Muscle of back (tissue), 11 donors: ENCODE results near the gene CDH2. TPM values are rescaled to one million over a fixed set of nuclear protein-coding genes. Genes with fewer than 3 reads are reported as not detected.
"Not testable (repeated sequence)": the region's sequence is repeated elsewhere in the genome, so short reads cannot be mapped to it uniquely, and the experiment has no call there.

Experiments
- DNase-seq, 3 donors: peaks; one replicate each; pipeline versions ENCODE4 v3.0.0 to v3.0.0-alpha.2; 2013
- polyA plus RNA-seq, 10 donors: library from polyadenylated mRNA; unstranded; fragments of 120-200 nt; gene quantifications; one replicate each; pipeline ENCODE4 v1.2.1, GENCODE V29; 2013; ENCODE audit not compliant: insufficient read length in 10 of 10

Gene CDH2
- polyA plus RNA-seq, 10 donors = 3.9 to 8.4 (median 6.3) TPM

GRCh38 chr18:27921904-27922751, 254.8 kb downstream of the CDH2 start:
- DNase-seq = peak in 2 of 3 donors; percentile 9 to 86

DNA sequence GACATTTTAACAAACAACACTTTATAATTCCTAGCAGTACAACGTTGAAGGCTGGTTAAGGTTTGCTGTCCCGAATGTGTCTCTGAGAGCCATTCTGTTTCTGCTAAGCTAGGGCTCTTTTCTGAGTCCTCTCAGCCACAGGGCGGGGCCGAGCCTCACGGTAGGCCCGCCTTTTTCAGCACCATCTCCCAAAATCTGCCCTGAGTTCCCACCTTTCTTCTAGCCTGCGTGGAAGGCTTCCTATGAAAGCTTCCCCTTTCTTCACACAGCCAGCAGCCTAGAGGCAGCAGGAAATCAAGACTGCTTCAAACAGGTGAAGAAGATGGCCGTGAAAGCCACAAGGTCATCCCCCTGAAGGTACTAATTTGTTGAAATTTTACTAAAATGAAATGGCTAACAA, 255.5 kb downstream of the CDH2 start:
- DNase-seq = no peak

DNA sequence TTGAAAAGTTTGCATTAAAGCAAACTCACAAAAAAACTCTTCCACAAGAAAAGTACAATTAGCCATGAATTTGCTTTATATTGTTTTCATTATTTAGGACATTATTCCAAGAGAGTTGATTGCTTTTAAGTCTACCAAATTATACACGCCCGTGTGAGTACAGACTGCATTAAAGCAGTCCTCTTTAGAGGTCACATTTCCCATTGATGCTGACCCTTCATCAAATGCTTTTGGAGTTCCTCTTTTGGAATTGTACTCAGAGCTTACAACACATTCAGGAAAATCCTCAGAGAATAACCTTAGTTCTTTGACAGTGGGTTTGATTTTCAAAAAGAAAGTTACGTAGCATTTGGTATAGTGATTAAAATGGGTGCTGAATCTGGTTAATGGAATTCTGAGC, 256.1 kb downstream of the CDH2 start:
- DNase-seq = no peak

- not testable (repeated sequence) for DNase-seq
These were observed 270.7 kb downstream of the CDH2 start for GRCh38 chr18:27906189-27906588.

DNA sequence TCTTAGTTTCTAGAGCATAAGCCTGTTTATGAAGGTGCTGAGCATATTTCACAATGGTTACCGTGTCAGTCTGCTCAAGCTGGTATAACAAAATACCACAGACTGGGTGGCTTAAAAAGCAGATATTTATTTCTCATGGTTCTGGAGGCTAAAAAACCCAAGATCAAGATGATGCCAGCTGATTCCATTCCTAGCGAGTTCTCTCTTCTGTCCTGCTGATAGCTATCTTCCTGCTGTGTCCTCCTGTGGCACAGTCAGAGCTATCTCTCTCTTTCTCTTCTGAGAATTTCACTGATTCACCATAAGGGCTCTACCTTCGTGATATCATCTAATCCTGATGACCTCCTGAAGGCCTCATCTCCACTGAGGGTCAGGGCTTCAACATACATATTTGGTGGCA, 273.0 kb downstream of the CDH2 start:
- DNase-seq = no peak

DNA sequence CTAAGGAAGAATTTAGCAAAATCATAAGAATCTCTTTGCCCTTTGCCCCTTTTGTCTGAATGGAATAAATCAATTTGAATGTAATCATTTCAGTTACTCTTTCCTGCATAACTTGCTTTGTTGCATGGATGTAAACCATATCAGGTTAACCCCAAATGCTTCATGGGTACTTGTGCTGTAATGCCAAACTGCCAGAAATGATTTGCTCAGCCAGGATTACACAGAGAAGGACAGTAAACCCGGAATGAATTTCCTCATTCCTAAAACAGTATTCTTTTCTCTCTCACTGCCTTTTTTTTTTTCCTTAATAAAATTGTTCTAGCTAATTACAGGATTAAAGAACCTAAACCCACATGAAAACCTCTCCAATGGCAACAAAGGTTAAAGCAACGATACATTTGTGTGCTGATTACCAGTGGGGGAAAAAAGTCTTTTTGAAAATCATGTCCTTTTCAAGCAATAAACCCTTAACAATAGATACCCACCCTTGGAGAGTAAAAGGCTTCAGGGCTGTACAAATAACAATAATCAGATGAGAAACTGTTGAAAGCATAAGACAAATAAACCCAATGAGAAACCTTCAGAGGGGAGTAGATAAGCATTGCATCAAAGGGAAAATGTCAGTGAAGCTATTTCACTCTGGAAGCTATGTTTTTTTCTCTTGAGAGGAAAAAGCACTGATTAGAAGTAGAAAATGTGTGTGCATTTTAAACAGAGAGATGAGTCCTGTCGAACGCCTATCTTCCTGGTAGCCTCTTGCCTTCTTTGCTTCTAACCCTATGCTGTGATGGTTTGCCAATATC, 275.3 kb downstream of the CDH2 start:
- DNase-seq = no peak
